GM12878 (cell line): Measurements from ENCODE around the gene HPSE. TPM values are rescaled to one million over a fixed set of nuclear protein-coding genes. Genes with fewer than 3 reads are reported as not detected.

Source experiments
- ATAC-seq: fragments of 200-7000 bp; cut with Tn5 transposase; 3 replicates; pipeline ENCODE4 v1.9.1; 2020; ENCODE audit warnings: mild to moderate bottlenecking, moderate library complexity
- BruUV-seq: library from RNA; stranded (reverse); fragments of 400-500 nt; replicated peaks from 2 replicates; lab custom pipeline; 2021; lab: Mats Ljungman, UMichigan
- CTCF ChIA-PET: fragments of 300-600 bp; sonication (Branson Sonifier 250); formaldehyde crosslinking; extraction: SDS; loops from one replicate; lab custom pipeline; 2021; ENCODE audit warnings: inconsistent platforms; lab: Yijun Ruan, JAX
- POLR2A ChIA-PET: fragments of 350-600 bp; formaldehyde crosslinking; extraction: SDS; loops from one replicate; lab custom pipeline; 2021; ENCODE audit warnings: inconsistent platforms; lab: Charles Lee
- RAD21 ChIA-PET: fragments of 300-600 bp; sonication (Branson Sonifier 250); formaldehyde crosslinking; loops from one replicate; lab custom pipeline; 2023; ENCODE audit warnings: antibody characterized with exemption; ENCODE audit not compliant: unreplicated experiment; lab: Charles Lee
- SMC1A ChIA-PET: fragments of 300-600 bp; sonication (Branson Sonifier 250); formaldehyde crosslinking; loops from one replicate; lab custom pipeline; 2023; ENCODE audit not compliant: unreplicated experiment, uncharacterized antibody; lab: Charles Lee
- DNase-seq: peaks from one replicate; pipeline ENCODE4 v3.0.0-alpha.2; 2011; ENCODE audit warnings: low read depth, low spot score
- FAIRE-seq: peaks from 3 replicates; lab custom pipeline; 2011; peaks lifted over from hg19 to GRCh38; lab: Jason Lieb, UNC
- H2AFZ ChIP-seq: 2 replicates; pipeline ENCODE4 v1.6.0; 2011; ENCODE audit warnings: low read depth, low read length, control low read depth; ENCODE audit not compliant: control insufficient read depth
- H3K27ac ChIP-seq: 2 replicates; pipeline ENCODE4 v1.5.1; 2011; ENCODE audit warnings: control low read depth; ENCODE audit not compliant: control insufficient read depth, insufficient read depth
- H3K27me3 ChIP-seq, 2 experiments: replicated peaks in 1 of 2; 2 replicates each; pipeline versions ENCODE4 v1.6.0 to v1.6.1; 2011; ENCODE audit warnings: low read length in 1 of 2; ENCODE audit not compliant: control insufficient read depth in 2 of 2, insufficient read depth in 2 of 2
- H3K36me3 ChIP-seq, 2 experiments: 2 replicates each; pipeline ENCODE4 v1.5.1; 2011; ENCODE audit warnings: low read length in 1 of 2; ENCODE audit not compliant: control insufficient read depth in 2 of 2, insufficient read depth in 2 of 2
- H3K4me1 ChIP-seq: 2 replicates; pipeline ENCODE4 v1.6.1; 2011; ENCODE audit warnings: mild to moderate bottlenecking, low read length, moderate library complexity, mixed read lengths; ENCODE audit not compliant: control insufficient read depth, insufficient read depth
- H3K4me2 ChIP-seq: 2 replicates; pipeline ENCODE4 v1.6.0; 2011; ENCODE audit warnings: control low read depth; ENCODE audit not compliant: control insufficient read depth, insufficient read depth
- H3K4me3 ChIP-seq: fragments of 200-600 bp; sonication (generic); 2 replicates; pipeline ENCODE4 v1.5.1; 2016
- H3K79me2 ChIP-seq: 2 replicates; pipeline ENCODE4 v1.6.0; 2011; ENCODE audit warnings: low read length; ENCODE audit not compliant: control insufficient read depth, insufficient read depth
- H3K9ac ChIP-seq: 2 replicates; pipeline ENCODE4 v1.8.0; 2011; ENCODE audit warnings: low read length, control low read depth, mixed read lengths; ENCODE audit not compliant: control insufficient read depth, insufficient read depth
- H3K9me3 ChIP-seq: replicated peaks from 3 replicates; pipeline ENCODE4 v1.5.1; 2011; ENCODE audit warnings: mild to moderate bottlenecking, low read length; ENCODE audit not compliant: control insufficient read depth, insufficient read depth
- H4K20me1 ChIP-seq: 2 replicates; pipeline ENCODE4 v1.6.0; 2011; ENCODE audit not compliant: control insufficient read depth, insufficient read depth
- BACH1 ChIP-seq: fragments of 450-650 bp; IDR thresholded peaks from 2 replicates; pipeline ENCODE4 v1.6.1; 2017; ENCODE audit warnings: mild to moderate bottlenecking, borderline replicate concordance
- ETV6 ChIP-seq, 2 experiments: fragments of 450-650 bp in 1 of 2; IDR thresholded peaks in 1 of 2; conservative IDR thresholded peaks in 1 of 2; 2 replicates each; pipeline ENCODE4 v1.6.1; 2014; ENCODE audit warnings: antibody characterized with exemption in 1 of 2, borderline replicate concordance in 1 of 2, low read depth in 1 of 2, mild to moderate bottlenecking in 1 of 2, moderate library complexity in 1 of 2
- EZH2 ChIP-seq: IDR thresholded peaks from 2 replicates; pipeline ENCODE4 v1.6.1; 2012; ENCODE audit warnings: low read depth, mild to moderate bottlenecking, control low read depth, inconsistent platforms, low read length, borderline replicate concordance; ENCODE audit not compliant: control insufficient read depth
- FOXM1 ChIP-seq: IDR thresholded peaks from 2 replicates; pipeline ENCODE4 v1.6.1; 2012; ENCODE audit warnings: low read depth, mild to moderate bottlenecking, inconsistent platforms, low read length, moderate library complexity
- HCFC1 ChIP-seq: fragments of 150-350 bp; IDR thresholded peaks from 2 replicates; pipeline ENCODE4 v1.6.1; 2014; ENCODE audit warnings: low read length
- PBX3 ChIP-seq: IDR thresholded peaks from 2 replicates; pipeline ENCODE4 v1.6.1; 2011; ENCODE audit warnings: mild to moderate bottlenecking, low read depth, low read length, moderate library complexity; ENCODE audit not compliant: insufficient replicate concordance
- POLR2A ChIP-seq: IDR thresholded peaks from 2 replicates; pipeline ENCODE4 v1.6.1; 2011; ENCODE audit warnings: low read depth, mild to moderate bottlenecking, low read length
- RAD21 ChIP-seq: IDR thresholded peaks from 2 replicates; pipeline ENCODE4 v1.6.1; 2011; ENCODE audit warnings: mild to moderate bottlenecking, low read depth, low read length, moderate library complexity; ENCODE audit not compliant: insufficient read depth
- RBBP5 ChIP-seq: fragments of 200-600 bp; sonication (generic); conservative IDR thresholded peaks from 2 replicates; pipeline ENCODE4 v1.6.1; 2016
- RELA ChIP-seq: fragments of 450-650 bp; IDR thresholded peaks from 2 replicates; pipeline ENCODE4 v1.8.0; 2014; ENCODE audit warnings: borderline replicate concordance; ENCODE audit not compliant: partially characterized antibody
- YBX1 ChIP-seq: fragments of 450-650 bp; IDR thresholded peaks from 2 replicates; pipeline ENCODE4 v1.6.1; 2016; ENCODE audit warnings: antibody characterized with exemption
- YY1 ChIP-seq: IDR thresholded peaks from 2 replicates; pipeline ENCODE4 v1.6.1; 2011; ENCODE audit warnings: low read depth, mild to moderate bottlenecking, low read length
- WGBS: methylation state at CpG from one replicate; pipeline ENCODE4 v1.1.6; 2016; ENCODE audit warnings: low lambda C conversion rate; ENCODE audit not compliant: insufficient replicate concordance, insufficient coverage; ENCODE audit errors: missing lambda C conversion rate; 5-methylcytosine and 5-hydroxymethylcytosine counted together
- in situ Hi-C: fragments of 300-500 bp; cut with MboI; formaldehyde crosslinking; loops from 9 replicates; pipeline ENCODE4 v1.14.3; 2018; ENCODE audit warnings: mixed read lengths
- intact Hi-C: fragments of 100-400 bp; cut with micrococcal nuclease; formaldehyde crosslinking; loops from one replicate; pipeline ENCODE4 v1.14.2; 2022; ENCODE audit not compliant: unreplicated experiment
- polyA plus RNA-seq, 11 experiments: library from polyadenylated mRNA; depleted of rRNA in 4 of 11; unstranded in 6 of 11; stranded (reverse) in 5 of 11; fragments of >200 nt; fragmentation: Nextera tagmentation in 4 of 11; fragmentation: Illumina TruSeq in 1 of 11; extraction: Ambion mirVana in 4 of 11; extraction: Trizol in 1 of 11; gene quantifications; 1 replicate in 1 of 11; 2 replicates in 10 of 11; pipeline versions ENCODE4 v1.2.1 to v1.2.3, GENCODE V29; 2011 to 2016; ENCODE audit warnings: inconsistent platforms in 2 of 11, missing spikeins in 2 of 11, low read depth in 1 of 11
- total RNA-seq, 4 experiments: library from RNA; depleted of rRNA in 3 of 4; stranded (reverse); fragments of >200 nt in 3 of 4; fragmentation: Illumina TruSeq in 1 of 4; extraction: Trizol in 1 of 4; gene quantifications; 2 replicates each; pipeline versions ENCODE4 v1.2.1 to v1.2.3, GENCODE V29; 2013 to 2021
- TF ChIP-seq, protein P1 (sequence below): fragments of 450-650 bp; IDR thresholded peaks from 2 replicates; pipeline ENCODE4 v1.6.1; 2016; ENCODE audit warnings: mild to moderate bottlenecking

HPSE gene
- total and polyA plus RNA-seq, 10 of the 15 experiments (the other 5 are each of a cell fraction or from before 2014, with no cell fraction given): 0.16 to 0.89 (median 0.58) TPM

DNA sequence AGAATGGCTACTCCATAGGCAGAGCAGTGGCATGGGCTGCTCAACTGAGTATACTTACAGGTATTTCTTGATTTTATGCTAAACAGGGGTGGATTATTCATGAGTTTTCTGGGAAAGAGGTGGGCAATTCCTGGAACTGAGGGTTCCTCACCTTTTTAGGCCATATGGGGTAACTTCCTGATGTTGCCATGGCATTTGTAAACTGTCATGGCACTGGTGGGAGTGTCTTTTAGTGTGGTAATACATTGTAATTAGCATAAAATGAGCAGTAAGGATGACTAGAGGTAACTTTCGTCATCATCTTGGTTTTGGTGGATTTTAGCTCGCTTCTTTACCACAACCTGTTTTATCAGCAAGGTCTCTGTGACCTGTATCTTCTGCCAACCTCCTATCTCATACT, 48.2 kb upstream of the HPSE start:
- ChIA-PET RAD21 (no interaction called here), POLR2A (no interaction called here), SMC1A (no interaction called here), CTCF (no interaction called here)
- Histone ChIP-seq H3K36me3 (no peaks in the 10 kb centered on the region), H3K9ac (no peak overlapping the region), H3K9me3 (peaks cover 8% of the 10 kb centered on the region; the same call in 2 of the 3 replicates), H3K4me3 (no peak overlapping the region), H3K27ac (no peak overlapping the region), H2AFZ (no peak overlapping the region; the same call in 1 of the 2 replicates), H3K79me2 (no peaks in the 10 kb centered on the region), H3K4me1 (no peaks in the 10 kb centered on the region), H3K4me2 (no peak overlapping the region), H3K27me3 (no peaks in the 10 kb centered on the region), H4K20me1 (no peaks in the 10 kb centered on the region)
- FAIRE-seq (no peak), ATAC-seq (no peak; the same call in 2 of the 3 replicates), DNase-seq (no peak)
- intact Hi-C loops: no loop called here
- no peak for TF ChIP-seq RBBP5
- no peak for TF ChIP-seq FOXM1
- no peak for TF ChIP-seq RELA
- no peak for TF ChIP-seq ETV6 (conservative IDR thresholded peaks at IDR 0.05 in 1 of 2, IDR thresholded peaks at IDR 0.05 in 1 of 2; ENCODE audit: borderline replicate concordance in 1 of 2, low read depth in 1 of 2)
- TF ChIP-seq, protein P1, sequence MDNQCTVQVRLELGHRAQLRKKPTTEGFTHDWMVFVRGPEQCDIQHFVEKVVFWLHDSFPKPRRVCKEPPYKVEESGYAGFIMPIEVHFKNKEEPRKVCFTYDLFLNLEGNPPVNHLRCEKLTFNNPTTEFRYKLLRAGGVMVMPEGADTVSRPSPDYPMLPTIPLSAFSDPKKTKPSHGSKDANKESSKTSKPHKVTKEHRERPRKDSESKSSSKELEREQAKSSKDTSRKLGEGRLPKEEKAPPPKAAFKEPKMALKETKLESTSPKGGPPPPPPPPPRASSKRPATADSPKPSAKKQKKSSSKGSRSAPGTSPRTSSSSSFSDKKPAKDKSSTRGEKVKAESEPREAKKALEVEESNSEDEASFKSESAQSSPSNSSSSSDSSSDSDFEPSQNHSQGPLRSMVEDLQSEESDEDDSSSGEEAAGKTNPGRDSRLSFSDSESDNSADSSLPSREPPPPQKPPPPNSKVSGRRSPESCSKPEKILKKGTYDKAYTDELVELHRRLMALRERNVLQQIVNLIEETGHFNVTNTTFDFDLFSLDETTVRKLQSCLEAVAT: no peak
- TF ChIP-seq EZH2: no peak
- no peak for TF ChIP-seq POLR2A
- TF ChIP-seq HCFC1: no peak
- no peak for TF ChIP-seq YY1
- TF ChIP-seq PBX3: no peak
- TF ChIP-seq BACH1: no peak
- no peak for TF ChIP-seq RAD21
- no peak for TF ChIP-seq YBX1
- BruUV-seq: no TSS peak
- in situ Hi-C loops: no loop called here
- WGBS: 0% methylated on average over 2 of the region's 2 CpGs
